CD4-positive, alpha-beta T cell (primary cell): ENCODE measurements around the gene VPS41. TPM values are rescaled to one million over a fixed set of nuclear protein-coding genes. Genes with fewer than 3 reads are reported as not detected.

Experiments
- ATAC-seq: fragments of 200-7000 bp; cut with Tn5 transposase; one replicate; pipeline ENCODE4 v1.10.0; 2022; ENCODE audit warnings: mild to moderate bottlenecking; ENCODE audit not compliant: poor library complexity
- CTCF ChIA-PET: fragments of 350-600 bp; sonication (Branson Sonifier 250); formaldehyde crosslinking; loops from one replicate; lab custom pipeline; 2021; ENCODE audit warnings: antibody characterized with exemption, inconsistent platforms; lab: Charles Lee
- POLR2A ChIA-PET: fragments of 350-600 bp; sonication (Branson Sonifier 250); formaldehyde crosslinking; loops from one replicate; lab custom pipeline; 2021; ENCODE audit warnings: antibody characterized with exemption, inconsistent platforms; lab: Charles Lee
- DNase-seq, 14 experiments: peaks; one replicate each; pipeline ENCODE4 v3.0.0-alpha.2; 2013 to 2020; ENCODE audit warnings: mixed read lengths in 2 of 14
- H3K27ac ChIP-seq, 2 donors: one replicate each; pipeline versions ENCODE4 v1.5.1 to v1.7.0; 2013; ENCODE audit warnings: low read length in 2 of 2, low read depth in 1 of 2, mild to moderate bottlenecking in 1 of 2
- H3K27me3 ChIP-seq, 2 experiments: 1 replicate in 1 of 2; 2 replicates in 1 of 2; pipeline versions ENCODE4 v1.6.1 to v1.7.0; 2013; ENCODE audit warnings: low read length in 2 of 2, control low read depth in 1 of 2, mild to moderate bottlenecking in 1 of 2, moderate library complexity in 1 of 2; ENCODE audit not compliant: insufficient read depth in 2 of 2, control insufficient read depth in 1 of 2
- H3K36me3 ChIP-seq: one replicate; pipeline ENCODE4 v1.6.1; 2013; ENCODE audit warnings: low read length, control low read depth; ENCODE audit not compliant: insufficient read depth
- H3K4me1 ChIP-seq: one replicate; pipeline ENCODE4 v1.6.1; 2013; ENCODE audit warnings: low read length, control low read depth; ENCODE audit not compliant: insufficient read depth
- H3K4me3 ChIP-seq: one replicate; pipeline ENCODE4 v1.5.1; 2013; ENCODE audit warnings: mild to moderate bottlenecking, low read length, moderate library complexity
- H3K9me3 ChIP-seq, 2 experiments: 1 replicate in 1 of 2; 2 replicates in 1 of 2; pipeline versions ENCODE4 v1.6.1 to v1.7.0; 2013; ENCODE audit warnings: low read length in 2 of 2, mild to moderate bottlenecking in 2 of 2, control low read depth in 1 of 2, moderate library complexity in 1 of 2; ENCODE audit not compliant: control insufficient read depth in 1 of 2, insufficient read depth in 1 of 2
- H3K27ac Mint-ChIP-seq: one replicate; pipeline ENCODE4 v1.8.0; 2020; ENCODE audit warnings: mixed read lengths
- H3K27me3 Mint-ChIP-seq: one replicate; pipeline ENCODE4 v1.8.0; 2021; ENCODE audit warnings: mixed read lengths
- H3K36me3 Mint-ChIP-seq: one replicate; pipeline ENCODE4 v1.8.0; 2021; ENCODE audit warnings: low read depth, mixed read lengths
- H3K4me1 Mint-ChIP-seq: one replicate; pipeline ENCODE4 v1.8.0; 2021; ENCODE audit warnings: low read depth, mixed read lengths
- H3K4me3 Mint-ChIP-seq: one replicate; pipeline ENCODE4 v1.8.0; 2020; ENCODE audit warnings: mild to moderate bottlenecking, mixed read lengths
- H3K9me3 Mint-ChIP-seq: one replicate; pipeline ENCODE4 v1.8.0; 2020; ENCODE audit warnings: mixed read lengths
- CTCF ChIP-seq: fragments of 200-600 bp; IDR thresholded peaks from one replicate; pipeline ENCODE4 v1.8.0; 2022; ENCODE audit warnings: antibody characterized with exemption, mild to moderate bottlenecking
- intact Hi-C, 2 experiments: fragments of 100-400 bp; cut with DNase I in 1 of 2; cut with micrococcal nuclease in 1 of 2; formaldehyde crosslinking; loops; one replicate each; pipeline versions ENCODE4 v1.15.1 to v1.9.0; 2023 to 2025; cut with DNase I, micrococcal nuclease
- total RNA-seq, 174 experiments: library from RNA in 2 of 174; stranded (reverse) in 2 of 174; gene quantifications; one replicate each; pipeline ENCODE4 v1.2.3 and lab custom pipeline; 2021 to 2026

The VPS41 gene
- total RNA-seq, 2 experiments from 2014 or later: 19.4 to 22.9 TPM

GRCh38 chr7:38863601-38864291, 45.2 kb downstream of the VPS41 start:
- Histone ChIP-seq H3K4me3 (no peak overlapping the region), H3K36me3 (peaks cover 40% of the 10 kb centered on the region), H3K9me3 (no peaks in the 10 kb centered on the region), H3K27me3 (no peaks in the 10 kb centered on the region), H3K4me1 (no peaks in the 10 kb centered on the region), H3K27ac (no peak overlapping the region)
- Mint-ChIP-seq H3K4me1 (peaks cover 10% of the 10 kb centered on the region), H3K27me3 (no peaks in the 10 kb centered on the region), H3K4me3 (no peak overlapping the region), H3K27ac (no peak overlapping the region), H3K9me3 (no peaks in the 10 kb centered on the region), H3K36me3 (peaks cover 39% of the 10 kb centered on the region)
- TF ChIP-seq CTCF: no peak
- POLR2A ChIA-PET: no interaction called here
- CTCF ChIA-PET: no interaction called here
- intact Hi-C loops: no loop called here
- DNase-seq: no peak
- no peak for ATAC-seq

- Mint-ChIP-seq H3K27ac (no peak overlapping the region), H3K4me1 (peaks cover 17% of the 10 kb centered on the region), H3K4me3 (no peak overlapping the region), H3K27me3 (no peaks in the 10 kb centered on the region), H3K9me3 (no peaks in the 10 kb centered on the region), H3K36me3 (peaks cover 46% of the 10 kb centered on the region)
- H3K9me3 ChIP-seq: no peaks in the 10 kb centered on the region
- no peak for DNase-seq
- POLR2A ChIA-PET: no interaction called here
- H3K36me3 ChIP-seq: peaks cover 29% of the 10 kb centered on the region
- no peaks in the 10 kb centered on the region for H3K27me3 ChIP-seq
- no peak overlapping the region for H3K4me3 ChIP-seq
- CTCF ChIA-PET: no interaction called here
- no peak overlapping the region for H3K27ac ChIP-seq
- ATAC-seq: no peak
- intact Hi-C loops: no loop called here
- H3K4me1 ChIP-seq: no peaks in the 10 kb centered on the region
- no peak for TF ChIP-seq CTCF
Observed at GRCh38 chr7:38862666-38863065, 46.3 kb downstream of the VPS41 start.

GRCh38 chr7:38858259-38858884, 50.6 kb downstream of the VPS41 start:
- TF ChIP-seq CTCF: no peak
- Mint-ChIP-seq H3K4me1 (peaks cover 35% of the 10 kb centered on the region), H3K4me3 (no peak overlapping the region), H3K27ac (no peak overlapping the region), H3K9me3 (no peaks in the 10 kb centered on the region), H3K27me3 (no peaks in the 10 kb centered on the region), H3K36me3 (peaks cover 62% of the 10 kb centered on the region)
- no peaks in the 10 kb centered on the region for H3K4me1 ChIP-seq
- intact Hi-C loops: no loop called here
- CTCF ChIA-PET: no interaction called here
- no peak overlapping the region for H3K27ac ChIP-seq
- ATAC-seq (no peak), DNase-seq (no peak)
- no peaks in the 10 kb centered on the region for H3K27me3 ChIP-seq
- H3K4me3 ChIP-seq: no peak overlapping the region
- H3K36me3 ChIP-seq: peaks cover 16% of the 10 kb centered on the region
- no peaks in the 10 kb centered on the region for H3K9me3 ChIP-seq
- POLR2A ChIA-PET: no interaction called here
